HG03565 (cell line): ENCODE measurements around the gene POM121.
"Not testable (repeated sequence)": the region's sequence is repeated elsewhere in the genome, so short reads cannot be mapped to it uniquely, and the experiment has no call there.

Source experiments
- ATAC-seq: cut with Tn5 transposase; IDR thresholded peaks from one replicate; pipeline ENCODE4 v1.9.1; 2021; ENCODE audit warnings: mild to moderate bottlenecking, moderate library complexity; ENCODE audit not compliant: unreplicated experiment

The POM121 gene

DNA sequence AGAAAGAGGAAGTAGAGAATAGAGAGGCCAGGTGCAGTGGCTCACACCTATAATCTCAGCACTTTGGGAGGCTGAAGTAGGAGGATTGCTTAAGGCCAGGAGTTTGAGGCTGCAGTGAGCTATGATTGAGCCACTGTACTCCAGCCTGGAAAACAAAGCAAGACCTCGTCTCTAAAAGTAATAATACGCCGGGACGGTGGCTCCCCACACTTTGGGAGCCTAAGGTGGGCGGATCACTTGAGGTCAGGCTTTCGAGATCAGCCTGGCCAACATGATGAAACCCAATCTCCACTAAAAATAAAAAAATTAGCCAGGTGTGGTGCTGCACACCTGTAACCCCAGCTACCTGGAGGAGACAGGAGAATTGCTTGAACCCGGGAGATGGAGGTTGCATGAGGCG is 70.6 kb downstream of the POM121 start:
- ATAC-seq: not testable (repeated sequence)

DNA sequence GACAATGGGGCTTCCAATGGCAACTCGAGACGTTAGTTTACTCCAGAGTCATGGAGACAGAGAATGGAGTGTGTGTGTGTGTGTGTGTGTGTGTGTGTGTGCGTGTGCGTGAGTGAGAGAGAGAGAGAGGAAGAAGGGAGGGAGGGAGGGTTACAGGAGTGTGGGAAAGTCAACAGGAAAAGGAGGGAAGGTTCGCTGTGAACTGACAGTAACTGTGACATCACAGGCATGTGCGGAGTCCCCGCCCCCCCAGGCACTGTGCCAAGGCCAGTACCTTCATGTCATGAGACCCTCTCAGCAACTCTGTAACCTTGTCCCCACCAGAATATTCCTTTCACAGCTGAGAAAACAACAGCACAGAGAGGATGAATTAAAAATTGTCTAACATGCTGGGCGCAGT is 72.6 kb downstream of the POM121 start:
- not testable (repeated sequence) for ATAC-seq

DNA sequence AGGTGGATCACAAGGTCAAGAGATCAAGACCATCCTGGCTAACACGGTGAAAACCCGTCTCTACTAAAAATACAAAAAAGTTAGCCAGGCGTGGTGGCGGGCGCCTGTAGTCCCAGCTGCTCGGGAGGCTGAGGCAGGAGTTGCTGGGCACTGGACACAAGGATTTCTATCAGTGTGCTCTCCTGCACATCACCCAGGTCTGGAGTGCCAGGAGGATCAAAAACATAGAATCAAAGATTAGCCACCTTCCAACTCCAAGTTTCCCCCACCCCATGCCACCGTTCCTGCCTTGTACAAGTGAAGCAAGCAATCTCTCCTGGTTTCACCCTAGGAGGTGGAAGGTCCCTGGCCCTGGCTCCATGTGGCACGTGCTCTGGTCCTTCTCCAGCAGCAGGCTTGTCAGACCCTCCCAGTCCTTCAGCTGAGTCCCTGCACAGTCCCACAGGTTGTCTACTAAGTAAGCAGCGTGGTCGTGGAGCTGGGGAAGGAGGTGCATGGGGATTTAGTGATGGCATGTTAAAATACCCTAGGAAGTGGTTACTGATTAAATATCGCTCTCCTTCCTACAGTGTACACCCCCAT is 73.1 kb downstream of the POM121 start:
- not testable (repeated sequence) for ATAC-seq
